PC-9 (cell line): Measurements from ENCODE around the gene PASK.

Experiments
- EZH2 ChIP-seq: fragments of 200-600 bp; sonication (generic); IDR thresholded peaks from 2 replicates; pipeline ENCODE4 v1.8.0; 2017; ENCODE audit warnings: antibody characterized with exemption, low read depth
- TF ChIP-seq, protein P1 (sequence below): fragments of 200-600 bp; sonication (generic); conservative IDR thresholded peaks from 2 replicates; pipeline ENCODE4 v1.6.1; 2017; ENCODE audit warnings: mixed run types, antibody characterized with exemption, mild to moderate bottlenecking, moderate library complexity

DNA sequence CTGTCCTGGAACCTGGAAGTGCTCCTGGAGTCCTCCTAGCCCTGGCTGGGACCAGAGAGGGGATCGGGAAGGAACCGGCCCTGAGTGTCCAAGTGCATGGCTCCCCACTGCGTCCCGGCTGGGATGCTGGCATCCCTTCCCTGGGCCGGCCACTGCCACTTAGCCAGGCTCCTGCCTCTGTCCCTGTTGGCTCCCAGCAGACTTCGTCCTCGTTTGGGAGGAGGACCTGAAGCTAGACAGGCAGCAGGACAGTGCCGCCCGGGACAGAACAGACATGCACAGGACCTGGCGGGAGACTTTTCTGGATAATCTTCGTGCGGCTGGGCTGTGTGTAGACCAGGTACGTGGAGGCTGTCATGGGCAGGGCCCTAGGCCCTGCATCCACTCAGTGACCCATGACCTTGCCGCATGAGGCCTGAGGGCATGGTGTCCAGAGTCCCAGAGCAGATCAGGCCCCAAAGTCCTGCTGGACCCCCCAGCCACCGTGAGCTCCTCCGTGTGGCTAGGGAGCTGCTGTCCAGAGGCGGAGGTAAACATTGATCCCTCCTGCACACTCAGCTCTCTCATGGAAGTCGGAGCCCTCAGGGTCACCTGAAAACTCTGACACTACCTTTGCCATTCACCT lies 46.3 kb upstream of the PASK start:
- TF ChIP-seq, protein P1, sequence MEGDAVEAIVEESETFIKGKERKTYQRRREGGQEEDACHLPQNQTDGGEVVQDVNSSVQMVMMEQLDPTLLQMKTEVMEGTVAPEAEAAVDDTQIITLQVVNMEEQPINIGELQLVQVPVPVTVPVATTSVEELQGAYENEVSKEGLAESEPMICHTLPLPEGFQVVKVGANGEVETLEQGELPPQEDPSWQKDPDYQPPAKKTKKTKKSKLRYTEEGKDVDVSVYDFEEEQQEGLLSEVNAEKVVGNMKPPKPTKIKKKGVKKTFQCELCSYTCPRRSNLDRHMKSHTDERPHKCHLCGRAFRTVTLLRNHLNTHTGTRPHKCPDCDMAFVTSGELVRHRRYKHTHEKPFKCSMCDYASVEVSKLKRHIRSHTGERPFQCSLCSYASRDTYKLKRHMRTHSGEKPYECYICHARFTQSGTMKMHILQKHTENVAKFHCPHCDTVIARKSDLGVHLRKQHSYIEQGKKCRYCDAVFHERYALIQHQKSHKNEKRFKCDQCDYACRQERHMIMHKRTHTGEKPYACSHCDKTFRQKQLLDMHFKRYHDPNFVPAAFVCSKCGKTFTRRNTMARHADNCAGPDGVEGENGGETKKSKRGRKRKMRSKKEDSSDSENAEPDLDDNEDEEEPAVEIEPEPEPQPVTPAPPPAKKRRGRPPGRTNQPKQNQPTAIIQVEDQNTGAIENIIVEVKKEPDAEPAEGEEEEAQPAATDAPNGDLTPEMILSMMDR, result no peak
- no peak for TF ChIP-seq EZH2
